ENCODE results near the gene PNPLA6.

- TF ChIP-seq POLR2A (IDR thresholded peaks at IDR 0.05; ENCODE audit: low read length) (no peak), GATA1 (IDR thresholded peaks at IDR 0.05; ENCODE audit: low read depth, low read length) (no peak)
Measured at GRCh38 chr19:7519361-7520130, 16.0 kb upstream of the PNPLA6 start.
